ENCODE measurements around the gene WBP2.

The WBP2 gene

GRCh38 chr17:75803883-75804282, 51.3 kb downstream of the WBP2 start:
- FAIRE-seq = no peak
- DNase-seq (ENCODE audit: insufficient read length, low spot score) = no peak
- no peak for TF ChIP-seq SPI1 (IDR thresholded peaks at IDR 0.05; ENCODE audit: low read depth, low read length)
- no peak for TF ChIP-seq POU2F2 (IDR thresholded peaks at IDR 0.05; ENCODE audit: low read depth, low read length)
- TF ChIP-seq POLR2A (IDR thresholded peaks at IDR 0.05; ENCODE audit: low read depth, low read length) = no peak
- TF ChIP-seq TAF1 (IDR thresholded peaks at IDR 0.05; ENCODE audit: low read depth, low read length) = no peak
- no peak for TF ChIP-seq PAX5 (IDR thresholded peaks at IDR 0.05; ENCODE audit: insufficient read depth, low read length, severe bottlenecking)
- no peak for TF ChIP-seq POLR2AphosphoS5 (IDR thresholded peaks at IDR 0.05; ENCODE audit: low read depth, low read length)

GRCh38 chr17:75799402-75799801, 55.7 kb downstream of the WBP2 start:
- FAIRE-seq = no peak
- DNase-seq (ENCODE audit: insufficient read length, low spot score) = no peak
- TF ChIP-seq SPI1 (IDR thresholded peaks at IDR 0.05; ENCODE audit: low read depth, low read length) (peak; percentile 71), POU2F2 (IDR thresholded peaks at IDR 0.05; ENCODE audit: low read depth, low read length) (no peak), POLR2A (IDR thresholded peaks at IDR 0.05; ENCODE audit: low read depth, low read length) (no peak), TAF1 (IDR thresholded peaks at IDR 0.05; ENCODE audit: low read depth, low read length) (no peak)

GRCh38 chr17:75795820-75796607, 59.1 kb downstream of the WBP2 start:
- FAIRE-seq = no peak
- no peak for TF ChIP-seq TAF1 (IDR thresholded peaks at IDR 0.05; ENCODE audit: low read depth, low read length)
- no peak for TF ChIP-seq POLR2AphosphoS5 (IDR thresholded peaks at IDR 0.05; ENCODE audit: low read depth, low read length)
- no peak for TF ChIP-seq POLR2A (IDR thresholded peaks at IDR 0.05; ENCODE audit: low read depth, low read length)
- no peak for DNase-seq (ENCODE audit: insufficient read length, low spot score)

All from GM12891 (cell line).